ENCODE results near the gene ST6GALNAC3. TPM values are rescaled to one million over a fixed set of nuclear protein-coding genes. Genes with fewer than 3 reads are reported as not detected.

The ST6GALNAC3 gene
- total RNA-seq, 1 experiment from 2014 or later, result 2.2 TPM

GRCh38 chr1:76092812-76093211, 18.3 kb downstream of the ST6GALNAC3 start (continued):
- TF ChIP-seq, protein P1, sequence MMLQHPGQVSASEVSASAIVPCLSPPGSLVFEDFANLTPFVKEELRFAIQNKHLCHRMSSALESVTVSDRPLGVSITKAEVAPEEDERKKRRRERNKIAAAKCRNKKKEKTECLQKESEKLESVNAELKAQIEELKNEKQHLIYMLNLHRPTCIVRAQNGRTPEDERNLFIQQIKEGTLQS (IDR thresholded peaks at IDR 0.05), result no peak
- TF ChIP-seq TCF7L2 (IDR thresholded peaks at IDR 0.05; ENCODE audit: borderline replicate concordance, extremely low read depth, insufficient read depth, insufficient read length), result no peak
- TF ChIP-seq FOSL1 (IDR thresholded peaks at IDR 0.05; ENCODE audit: low read depth), result no peak
- TF ChIP-seq SP1 (IDR thresholded peaks at IDR 0.05; ENCODE audit: low read depth), result no peak
- TF ChIP-seq CEBPB (IDR thresholded peaks at IDR 0.05; ENCODE audit: low read depth), result no peak

GRCh38 chr1:76093522-76094312, 19.2 kb downstream of the ST6GALNAC3 start:
- Histone ChIP-seq H2AFZ (ENCODE audit: low read depth, low read length, poor library complexity, severe bottlenecking) (no peak overlapping the region), H3K27ac (ENCODE audit: low read depth, low read length) (no peak overlapping the region), H3K27me3 (ENCODE audit: insufficient read depth, low read length) (no peaks in the 10 kb centered on the region), H3K79me2 (ENCODE audit: insufficient read depth, low read length) (no peaks in the 10 kb centered on the region), H4K20me1 (ENCODE audit: insufficient read depth) (no peaks in the 10 kb centered on the region), H3K4me2 (ENCODE audit: low read length) (no peak overlapping the region), H3K4me1 (ENCODE audit: control insufficient read depth in 1 of 2, insufficient read depth in 2 of 2, low read length in 2 of 2) (no peaks in the 10 kb centered on the region), H3K9me3 (ENCODE audit: control insufficient read depth in 1 of 2, insufficient read depth in 1 of 2, low read depth in 1 of 2, low read length in 2 of 2) (no peaks in the 10 kb centered on the region), H3K9me2 (ENCODE audit: insufficient read depth) (no peaks in the 10 kb centered on the region), H3K9ac (ENCODE audit: low read length) (no peak overlapping the region), H3K36me3 (ENCODE audit: control insufficient read depth in 1 of 2, insufficient read depth in 2 of 2, low read length in 2 of 2) (no peaks in the 10 kb centered on the region), H3K4me3 (replicated peaks in 1 of 2; ENCODE audit: low read depth in 1 of 2, low read length in 2 of 2) (no peak overlapping the region)
- CTCF ChIA-PET, result no interaction called here
- TF ChIP-seq TCF7L2 (IDR thresholded peaks at IDR 0.05; ENCODE audit: borderline replicate concordance, extremely low read depth, insufficient read depth, insufficient read length) (no peak), POLR2AphosphoS5 (IDR thresholded peaks at IDR 0.05; ENCODE audit: low read depth, low read length) (no peak), YY1 (IDR thresholded peaks at IDR 0.05; ENCODE audit: extremely low read depth, insufficient replicate concordance, low read depth, low read length) (no peak), ZFX (IDR thresholded peaks at IDR 0.05) (no peak), EZH2phosphoT487 (IDR thresholded peaks at IDR 0.05; ENCODE audit: borderline replicate concordance) (no peak), SIN3A (IDR thresholded peaks at IDR 0.05; ENCODE audit: low read depth) (no peak), EGR1 (IDR thresholded peaks at IDR 0.05; ENCODE audit: low read depth) (no peak), CEBPB (IDR thresholded peaks at IDR 0.05; ENCODE audit: low read depth) (no peak), RAD21 (IDR thresholded peaks at IDR 0.05; ENCODE audit: low read depth) (no peak), ELF1 (IDR thresholded peaks at IDR 0.05; ENCODE audit: borderline replicate concordance, low read depth) (no peak), FOSL1 (IDR thresholded peaks at IDR 0.05; ENCODE audit: low read depth) (no peak), REST (IDR thresholded peaks at IDR 0.05; ENCODE audit: low read depth) (no peak), JUND (IDR thresholded peaks at IDR 0.05) (no peak), CBX3 (IDR thresholded peaks at IDR 0.05; ENCODE audit: low read depth) (no peak), SP1 (IDR thresholded peaks at IDR 0.05; ENCODE audit: low read depth) (no peak)
- TF ChIP-seq, protein P2, sequence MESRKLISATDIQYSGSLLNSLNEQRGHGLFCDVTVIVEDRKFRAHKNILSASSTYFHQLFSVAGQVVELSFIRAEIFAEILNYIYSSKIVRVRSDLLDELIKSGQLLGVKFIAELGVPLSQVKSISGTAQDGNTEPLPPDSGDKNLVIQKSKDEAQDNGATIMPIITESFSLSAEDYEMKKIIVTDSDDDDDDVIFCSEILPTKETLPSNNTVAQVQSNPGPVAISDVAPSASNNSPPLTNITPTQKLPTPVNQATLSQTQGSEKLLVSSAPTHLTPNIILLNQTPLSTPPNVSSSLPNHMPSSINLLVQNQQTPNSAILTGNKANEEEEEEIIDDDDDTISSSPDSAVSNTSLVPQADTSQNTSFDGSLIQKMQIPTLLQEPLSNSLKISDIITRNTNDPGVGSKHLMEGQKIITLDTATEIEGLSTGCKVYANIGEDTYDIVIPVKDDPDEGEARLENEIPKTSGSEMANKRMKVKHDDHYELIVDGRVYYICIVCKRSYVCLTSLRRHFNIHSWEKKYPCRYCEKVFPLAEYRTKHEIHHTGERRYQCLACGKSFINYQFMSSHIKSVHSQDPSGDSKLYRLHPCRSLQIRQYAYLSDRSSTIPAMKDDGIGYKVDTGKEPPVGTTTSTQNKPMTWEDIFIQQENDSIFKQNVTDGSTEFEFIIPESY (IDR thresholded peaks at IDR 0.05; ENCODE audit: extremely low read depth, insufficient replicate concordance, low read length), result no peak
- POLR2A ChIA-PET, result no interaction called here
- DNase-seq (ENCODE audit: low read depth, low spot score), result no peak
- RAD21 ChIA-PET (ENCODE audit: low non-redundant PET in 1 of 2, low total read pairs in 2 of 2, uncharacterized antibody in 2 of 2, unreplicated experiment in 2 of 2), result no interaction called here
- intact Hi-C loops (cut with micrococcal nuclease), result no loop called here
- BruUV-seq (replicated peaks), result no TSS peak
- ATAC-seq, result no peak

All from HCT116 (cell line).